Measurements from ENCODE around the gene DNAH8. TPM values are rescaled to one million over a fixed set of nuclear protein-coding genes. Genes with fewer than 3 reads are reported as not detected.

Gene DNAH8
- total RNA-seq, 1 experiment from 2014 or later = not detected

- peak; percentile 57; the same call in 1 of the 2 replicates for TF ChIP-seq ATF3 (IDR thresholded peaks at IDR 0.05)
Measured at GRCh38 chr6:38755874-38756273, 40.8 kb downstream of the DNAH8 start (continued).

- ChIA-PET POLR2A (no interaction called here), RAD21 (ENCODE audit: low non-redundant PET in 1 of 2, low total read pairs in 2 of 2, uncharacterized antibody in 2 of 2, unreplicated experiment in 2 of 2) (no interaction called here), CTCF (no interaction called here)
- Histone ChIP-seq H2AFZ (ENCODE audit: low read depth, low read length, poor library complexity, severe bottlenecking) (no peak overlapping the region), H4K20me1 (ENCODE audit: insufficient read depth) (no peaks in the 10 kb centered on the region), H3K9me3 (ENCODE audit: control insufficient read depth in 1 of 2, insufficient read depth in 1 of 2, low read depth in 1 of 2, low read length in 2 of 2) (no peaks in the 10 kb centered on the region), H3K4me3 (replicated peaks in 1 of 2; ENCODE audit: low read depth in 1 of 2, low read length in 2 of 2) (no peak overlapping the region), H3K36me3 (ENCODE audit: control insufficient read depth in 1 of 2, insufficient read depth in 2 of 2, low read length in 2 of 2) (no peaks in the 10 kb centered on the region), H3K9ac (ENCODE audit: low read length) (no peak overlapping the region), H3K27ac (ENCODE audit: low read depth, low read length) (no peak overlapping the region), H3K27me3 (ENCODE audit: insufficient read depth, low read length) (no peaks in the 10 kb centered on the region), H3K79me2 (ENCODE audit: insufficient read depth, low read length) (no peaks in the 10 kb centered on the region), H3K9me2 (ENCODE audit: insufficient read depth) (no peaks in the 10 kb centered on the region), H3K4me2 (ENCODE audit: low read length) (no peak overlapping the region), H3K4me1 (ENCODE audit: control insufficient read depth in 1 of 2, insufficient read depth in 2 of 2, low read length in 2 of 2) (peaks cover 10 to 12% of the 10 kb centered on the region in 2 experiments)
- no peak for TF ChIP-seq RAD21 (IDR thresholded peaks at IDR 0.05; ENCODE audit: low read depth)
- TF ChIP-seq YY1 (IDR thresholded peaks at IDR 0.05; ENCODE audit: extremely low read depth, insufficient replicate concordance, low read depth, low read length) = no peak
- TF ChIP-seq CEBPB (IDR thresholded peaks at IDR 0.05; ENCODE audit: low read depth) = no peak
- TF ChIP-seq CTCF (IDR thresholded peaks at IDR 0.05 in 2 of 3, conservative IDR thresholded peaks at IDR 0.05 in 1 of 3; ENCODE audit: borderline replicate concordance in 1 of 3, insufficient read depth in 1 of 3, low read depth in 2 of 3, low read length in 2 of 3) = no peak
- no peak for TF ChIP-seq FOSL1 (IDR thresholded peaks at IDR 0.05; ENCODE audit: low read depth)
- no peak for TF ChIP-seq MAX (IDR thresholded peaks at IDR 0.05)
- TF ChIP-seq ZFX (IDR thresholded peaks at IDR 0.05) = no peak
- no peak for TF ChIP-seq ELF1 (IDR thresholded peaks at IDR 0.05; ENCODE audit: borderline replicate concordance, low read depth)
- no peak for TF ChIP-seq REST (IDR thresholded peaks at IDR 0.05; ENCODE audit: low read depth)
- TF ChIP-seq EZH2phosphoT487 (IDR thresholded peaks at IDR 0.05; ENCODE audit: borderline replicate concordance) = no peak
- TF ChIP-seq EGR1 (IDR thresholded peaks at IDR 0.05; ENCODE audit: low read depth) = no peak
- TF ChIP-seq ZBTB33 (IDR thresholded peaks at IDR 0.05; ENCODE audit: extremely low read depth, insufficient replicate concordance, low read length) = no peak
- no peak for TF ChIP-seq JUND (IDR thresholded peaks at IDR 0.05)
- no peak for TF ChIP-seq ZNF274 (IDR thresholded peaks at IDR 0.05; ENCODE audit: low read depth, low read length)
- no peak for TF ChIP-seq POLR2A (IDR thresholded peaks at IDR 0.05; ENCODE audit: borderline replicate concordance, extremely low read depth, insufficient read depth, insufficient read length)
- no peak for TF ChIP-seq SRF (IDR thresholded peaks at IDR 0.05; ENCODE audit: low read depth)
- TF ChIP-seq TCF7L2 (IDR thresholded peaks at IDR 0.05; ENCODE audit: borderline replicate concordance, extremely low read depth, insufficient read depth, insufficient read length) = no peak
- intact Hi-C loops (cut with micrococcal nuclease) = no loop called here
- no TSS peak for BruUV-seq (replicated peaks)
- DNase-seq (ENCODE audit: low read depth, low spot score) (no peak), ATAC-seq (no peak)
Measured at GRCh38 chr6:38760097-38760496, 45.0 kb downstream of the DNAH8 start.
